MM.1S (cell line): ENCODE data around the gene PLCB4.

Source experiments
- DNase-seq: peaks from one replicate; pipeline ENCODE4 v3.0.0-alpha.2; 2015
- H2AFZ ChIP-seq: fragments of 300-600 bp; sonication (generic); 2 replicates; pipeline ENCODE4 v1.6.0; 2016; ENCODE audit warnings: antibody characterized with exemption, low read length
- H3F3A ChIP-seq: fragments of 300-600 bp; sonication (generic); 2 replicates; pipeline ENCODE4 v1.6.1; 2016; ENCODE audit warnings: mild to moderate bottlenecking, antibody characterized with exemption, low read length, moderate library complexity, mixed read lengths; ENCODE audit not compliant: insufficient read depth
- H3K27ac ChIP-seq: fragments of 300-600 bp; sonication (generic); 2 replicates; pipeline ENCODE4 v1.5.1; 2016; ENCODE audit warnings: mild to moderate bottlenecking, low read length
- H3K27me3 ChIP-seq: fragments of 300-600 bp; sonication (generic); replicated peaks from 2 replicates; pipeline ENCODE4 v1.6.0; 2016; ENCODE audit warnings: low read length; ENCODE audit not compliant: insufficient read depth
- H3K36me3 ChIP-seq: fragments of 300-600 bp; sonication (generic); replicated peaks from 2 replicates; pipeline ENCODE4 v1.6.1; 2016; ENCODE audit warnings: mild to moderate bottlenecking, low read length, mixed read lengths; ENCODE audit not compliant: insufficient read depth
- H3K4me1 ChIP-seq: fragments of 300-600 bp; sonication (generic); 2 replicates; pipeline ENCODE4 v1.6.1; 2016; ENCODE audit warnings: low read length, mixed read lengths
- H3K4me2 ChIP-seq: fragments of 300-600 bp; sonication (generic); 2 replicates; pipeline ENCODE4 v1.6.0; 2016; ENCODE audit warnings: low read depth, low read length
- H3K4me3 ChIP-seq: fragments of 300-600 bp; sonication (generic); 2 replicates; pipeline ENCODE4 v1.5.1; 2016; ENCODE audit warnings: low read length, mixed read lengths
- H3K79me2 ChIP-seq: fragments of 300-600 bp; sonication (generic); 2 replicates; pipeline ENCODE4 v1.6.1; 2016; ENCODE audit warnings: mixed run types, low read length, mixed read lengths
- H3K9ac ChIP-seq: fragments of 300-600 bp; sonication (generic); 2 replicates; pipeline ENCODE4 v1.6.1; 2016; ENCODE audit warnings: low read length, mixed read lengths
- H3K9me2 ChIP-seq: fragments of 300-600 bp; sonication (generic); replicated peaks from 2 replicates; pipeline ENCODE4 v1.6.1; 2016; ENCODE audit warnings: mild to moderate bottlenecking, low read length, mixed read lengths; ENCODE audit not compliant: insufficient read depth
- H3K9me3 ChIP-seq: fragments of 300-600 bp; sonication (generic); replicated peaks from 2 replicates; pipeline ENCODE4 v1.6.1; 2016; ENCODE audit warnings: mild to moderate bottlenecking, low read length, mixed read lengths; ENCODE audit not compliant: insufficient read depth
- H4K20me1 ChIP-seq: fragments of 300-600 bp; sonication (generic); 2 replicates; pipeline ENCODE4 v1.6.1; 2016; ENCODE audit warnings: mild to moderate bottlenecking, low read length, moderate library complexity, mixed read lengths; ENCODE audit not compliant: insufficient read depth
- EZH2 ChIP-seq: fragments of 300-600 bp; sonication (generic); optimal IDR thresholded peaks from 2 replicates; pipeline ENCODE3; 2017; ENCODE audit warnings: low read depth, mild to moderate bottlenecking, antibody characterized with exemption, low read length, mixed read lengths
- EZH2phosphoT487 ChIP-seq: fragments of 300-600 bp; sonication (generic); IDR thresholded peaks from 2 replicates; pipeline ENCODE4 v1.6.1; 2018; ENCODE audit warnings: antibody characterized with exemption, low read length
- TF ChIP-seq, protein P1 (sequence below): fragments of 300-600 bp; sonication (generic); IDR thresholded peaks from 2 replicates; pipeline ENCODE4 v1.5.1; 2016; ENCODE audit warnings: antibody characterized with exemption, low read length, mixed read lengths

Gene PLCB4

DNA sequence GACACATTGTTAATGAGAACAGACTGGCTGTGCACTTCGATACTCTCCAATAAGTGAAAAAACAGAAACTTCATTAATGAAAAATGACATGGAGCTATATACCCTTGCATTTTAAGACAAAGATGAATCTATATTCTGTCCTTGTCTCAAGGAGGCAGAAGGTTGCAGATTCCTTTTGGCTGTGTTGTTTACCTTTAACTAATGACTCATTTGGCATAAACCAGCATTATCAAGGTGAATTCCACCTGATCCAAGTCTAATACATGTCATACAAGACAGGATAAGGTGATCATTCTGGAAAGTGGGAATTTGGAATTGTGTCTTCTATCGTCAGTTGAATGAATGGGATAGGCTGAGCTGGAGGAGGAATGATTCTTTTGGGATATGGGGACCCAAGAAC lies 192.9 kb downstream of the PLCB4 start:
- Histone ChIP-seq H3K36me3 (no peaks in the 10 kb centered on the region), H3K79me2 (no peaks in the 10 kb centered on the region), H3K27me3 (no peaks in the 10 kb centered on the region), H3F3A (no peaks in the 10 kb centered on the region), H4K20me1 (no peaks in the 10 kb centered on the region), H3K4me1 (no peaks in the 10 kb centered on the region), H3K9me3 (no peaks in the 10 kb centered on the region), H2AFZ (no peak overlapping the region), H3K9me2 (no peaks in the 10 kb centered on the region), H3K27ac (no peak overlapping the region), H3K4me2 (no peak overlapping the region), H3K4me3 (no peak overlapping the region), H3K9ac (no peak overlapping the region)
- DNase-seq, result no peak
- TF ChIP-seq EZH2phosphoT487 (no peak), EZH2 (no peak)

- no peak for DNase-seq
- H3K9ac ChIP-seq, result no peak overlapping the region
- H3K4me1 ChIP-seq, result no peaks in the 10 kb centered on the region
- H3K9me3 ChIP-seq, result no peaks in the 10 kb centered on the region
- H3K4me3 ChIP-seq, result no peak overlapping the region
- H3K27ac ChIP-seq, result no peak overlapping the region
- H3F3A ChIP-seq, result no peaks in the 10 kb centered on the region
- no peaks in the 10 kb centered on the region for H3K27me3 ChIP-seq
- no peaks in the 10 kb centered on the region for H4K20me1 ChIP-seq
- no peak overlapping the region for H2AFZ ChIP-seq
- H3K36me3 ChIP-seq, result no peaks in the 10 kb centered on the region
- no peaks in the 10 kb centered on the region for H3K79me2 ChIP-seq
- no peak for TF ChIP-seq EZH2
- TF ChIP-seq, protein P1, sequence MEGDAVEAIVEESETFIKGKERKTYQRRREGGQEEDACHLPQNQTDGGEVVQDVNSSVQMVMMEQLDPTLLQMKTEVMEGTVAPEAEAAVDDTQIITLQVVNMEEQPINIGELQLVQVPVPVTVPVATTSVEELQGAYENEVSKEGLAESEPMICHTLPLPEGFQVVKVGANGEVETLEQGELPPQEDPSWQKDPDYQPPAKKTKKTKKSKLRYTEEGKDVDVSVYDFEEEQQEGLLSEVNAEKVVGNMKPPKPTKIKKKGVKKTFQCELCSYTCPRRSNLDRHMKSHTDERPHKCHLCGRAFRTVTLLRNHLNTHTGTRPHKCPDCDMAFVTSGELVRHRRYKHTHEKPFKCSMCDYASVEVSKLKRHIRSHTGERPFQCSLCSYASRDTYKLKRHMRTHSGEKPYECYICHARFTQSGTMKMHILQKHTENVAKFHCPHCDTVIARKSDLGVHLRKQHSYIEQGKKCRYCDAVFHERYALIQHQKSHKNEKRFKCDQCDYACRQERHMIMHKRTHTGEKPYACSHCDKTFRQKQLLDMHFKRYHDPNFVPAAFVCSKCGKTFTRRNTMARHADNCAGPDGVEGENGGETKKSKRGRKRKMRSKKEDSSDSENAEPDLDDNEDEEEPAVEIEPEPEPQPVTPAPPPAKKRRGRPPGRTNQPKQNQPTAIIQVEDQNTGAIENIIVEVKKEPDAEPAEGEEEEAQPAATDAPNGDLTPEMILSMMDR, result no peak
- no peaks in the 10 kb centered on the region for H3K9me2 ChIP-seq
- no peak overlapping the region for H3K4me2 ChIP-seq
Measured at GRCh38 chr20:9262653-9263194, 193.8 kb downstream of the PLCB4 start.

DNA sequence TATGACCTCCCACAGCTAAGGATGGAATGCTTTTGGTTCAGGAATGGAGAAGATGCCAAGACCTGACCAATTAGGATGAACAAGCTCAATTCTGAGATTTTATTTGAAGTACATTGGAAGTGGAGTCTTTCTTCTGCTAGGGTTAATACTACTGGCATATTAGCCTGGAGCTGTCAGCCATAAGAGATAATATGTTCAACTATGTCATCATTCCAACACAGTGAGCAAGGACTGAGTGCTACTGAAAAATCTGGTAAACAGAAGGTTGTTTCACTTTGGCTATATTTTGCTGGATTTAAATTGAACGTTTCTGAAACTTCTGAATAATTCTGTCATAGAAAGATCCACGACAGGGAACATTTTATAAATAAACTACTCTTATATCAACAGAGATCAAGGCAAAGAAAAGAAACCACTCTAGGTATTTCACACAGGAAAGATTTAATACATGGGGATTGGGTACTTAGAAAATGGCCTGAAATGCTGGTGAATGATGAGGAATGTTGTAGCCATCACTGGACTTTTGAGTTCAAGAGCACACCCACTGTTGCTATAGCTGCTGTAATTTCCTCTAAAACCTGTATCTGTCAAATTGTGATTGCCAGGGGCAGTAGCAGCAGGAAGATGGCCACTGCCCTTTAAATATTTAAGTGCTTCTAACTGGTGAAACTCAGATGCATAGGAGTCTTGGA lies 200.5 kb downstream of the PLCB4 start:
- H3K9ac ChIP-seq, result no peak overlapping the region
- H3F3A ChIP-seq, result no peaks in the 10 kb centered on the region
- H3K27me3 ChIP-seq, result no peaks in the 10 kb centered on the region

DNA sequence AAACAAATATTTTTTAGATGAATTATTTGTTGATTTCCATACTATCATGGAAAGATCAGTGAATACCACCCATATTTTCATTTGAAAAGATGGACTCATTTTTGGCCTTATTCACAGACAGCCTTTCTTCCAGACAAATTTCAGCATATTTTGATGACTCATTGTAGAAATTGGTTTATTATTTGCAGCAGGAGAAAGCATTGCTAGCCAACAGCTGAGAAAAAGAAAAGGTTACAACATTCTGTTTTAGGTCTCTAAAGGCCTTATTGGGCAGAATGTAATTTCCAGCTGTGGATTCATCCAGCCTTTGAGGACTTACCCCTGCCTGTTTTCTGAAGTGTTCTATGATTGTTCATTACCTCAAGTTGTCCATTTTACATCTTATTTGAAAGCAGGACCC lies 201.9 kb downstream of the PLCB4 start:
- H3K27me3 ChIP-seq, result no peaks in the 10 kb centered on the region
- TF ChIP-seq EZH2 (no peak), EZH2phosphoT487 (no peak)
- TF ChIP-seq, protein P1, result no peak
- H3K4me3 ChIP-seq, result no peak overlapping the region
- DNase-seq, result no peak
- H3K9me2 ChIP-seq, result no peaks in the 10 kb centered on the region
- no peak overlapping the region for H3K4me2 ChIP-seq
- no peak overlapping the region for H2AFZ ChIP-seq
- no peaks in the 10 kb centered on the region for H3K79me2 ChIP-seq
- H3K9ac ChIP-seq, result no peak overlapping the region
- no peaks in the 10 kb centered on the region for H3K36me3 ChIP-seq
- H3K9me3 ChIP-seq, result no peaks in the 10 kb centered on the region
- H3K4me1 ChIP-seq, result no peaks in the 10 kb centered on the region
- no peaks in the 10 kb centered on the region for H4K20me1 ChIP-seq
- no peaks in the 10 kb centered on the region for H3F3A ChIP-seq
- H3K27ac ChIP-seq, result no peak overlapping the region

More for the DNA sequence above, 200.5 kb downstream of the PLCB4 start:
- H2AFZ ChIP-seq, result no peak overlapping the region
- H3K36me3 ChIP-seq, result no peaks in the 10 kb centered on the region
- no peaks in the 10 kb centered on the region for H3K9me3 ChIP-seq
- H3K4me2 ChIP-seq, result no peak overlapping the region
- H3K4me1 ChIP-seq, result no peaks in the 10 kb centered on the region
- no peaks in the 10 kb centered on the region for H3K9me2 ChIP-seq
- no peak overlapping the region for H3K4me3 ChIP-seq
- H3K27ac ChIP-seq, result no peak overlapping the region
- DNase-seq, result no peak
- H4K20me1 ChIP-seq, result no peaks in the 10 kb centered on the region
- no peaks in the 10 kb centered on the region for H3K79me2 ChIP-seq
- TF ChIP-seq EZH2 (no peak), EZH2phosphoT487 (no peak)
- TF ChIP-seq, protein P1, result no peak
